A673 (cell line): ENCODE results near the gene RBM3. TPM values are rescaled to one million over a fixed set of nuclear protein-coding genes. Genes with fewer than 3 reads are reported as not detected.

Experiments
- BruUV-seq: library from RNA; stranded (reverse); fragments of 400-500 nt; replicated peaks from 2 replicates; lab custom pipeline; 2021; lab: Mats Ljungman, UMichigan
- CTCF ChIA-PET: fragments of 300-600 bp; sonication (Branson Sonifier 250); formaldehyde crosslinking; loops from one replicate; lab custom pipeline; 2022; ENCODE audit warnings: antibody characterized with exemption; lab: Charles Lee
- POLR2A ChIA-PET: fragments of 300-600 bp; sonication (Branson Sonifier 250); formaldehyde crosslinking; loops from one replicate; lab custom pipeline; 2022; ENCODE audit warnings: antibody characterized with exemption; ENCODE audit not compliant: low non-redundant PET; lab: Charles Lee
- DNase-seq: peaks from one replicate; pipeline ENCODE4 v3.0.0-alpha.2; 2015; ENCODE audit warnings: low spot score
- H3K27ac ChIP-seq: fragments of 200-600 bp; sonication (generic); 2 replicates; pipeline ENCODE4 v1.5.1; 2016; ENCODE audit warnings: mixed run types, low read depth, mild to moderate bottlenecking, mixed read lengths, antibody characterized with exemption, low read length; ENCODE audit not compliant: poor library complexity, severe bottlenecking
- H3K27me3 ChIP-seq: fragments of 200-600 bp; sonication (generic); replicated peaks from 2 replicates; pipeline ENCODE4 v1.6.1; 2017; ENCODE audit warnings: mixed run types, low read depth, mild to moderate bottlenecking, mixed read lengths, antibody characterized with exemption, low read length; ENCODE audit not compliant: insufficient read depth, poor library complexity
- H3K36me3 ChIP-seq: fragments of 200-600 bp; sonication (generic); 2 replicates; pipeline ENCODE4 v1.6.1; 2016; ENCODE audit warnings: mixed run types, mild to moderate bottlenecking, mixed read lengths, antibody characterized with exemption, low read length; ENCODE audit not compliant: insufficient read depth, poor library complexity, severe bottlenecking
- H3K4me1 ChIP-seq: fragments of 200-600 bp; sonication (generic); 2 replicates; pipeline ENCODE4 v1.6.1; 2017; ENCODE audit warnings: mixed run types, mild to moderate bottlenecking, mixed read lengths, antibody characterized with exemption, low read length; ENCODE audit not compliant: insufficient read depth, poor library complexity, severe bottlenecking
- H3K4me3 ChIP-seq: fragments of 200-600 bp; sonication (generic); 2 replicates; pipeline ENCODE4 v1.5.1; 2016; ENCODE audit warnings: low read depth, mixed run types, mild to moderate bottlenecking, mixed read lengths, low read length; ENCODE audit not compliant: poor library complexity, severe bottlenecking
- H3K9me3 ChIP-seq: fragments of 200-600 bp; sonication (generic); 2 replicates; pipeline ENCODE4 v1.6.1; 2016; ENCODE audit warnings: mixed run types, low read depth, mild to moderate bottlenecking, mixed read lengths, antibody characterized with exemption, low read length; ENCODE audit not compliant: poor library complexity, severe bottlenecking
- EZH2 ChIP-seq: fragments of 200-600 bp; sonication (generic); IDR thresholded peaks from 2 replicates; pipeline ENCODE4 v1.6.1; 2017; ENCODE audit warnings: borderline replicate concordance, low read depth, mild to moderate bottlenecking, mixed read lengths, antibody characterized with exemption, low read length; ENCODE audit not compliant: poor library complexity, severe bottlenecking
- intact Hi-C: fragments of 100-400 bp; cut with micrococcal nuclease; formaldehyde crosslinking; loops from one replicate; pipeline ENCODE4 v1.10.0; 2022; ENCODE audit not compliant: unreplicated experiment
- total RNA-seq: library from RNA; stranded (reverse); gene quantifications from 2 replicates; pipeline ENCODE4 v1.2.3, GENCODE V29; 2021
- TF ChIP-seq, protein P1 (sequence below): fragments of 300-800, 200-600 bp; sonication (generic); conservative IDR thresholded peaks from 2 replicates; pipeline ENCODE4 v1.5.1; 2017; ENCODE audit warnings: low read depth, mild to moderate bottlenecking, antibody characterized with exemption, low read length, moderate library complexity, mixed read lengths

RBM3 gene
- total RNA-seq, 1 experiment from 2014 or later: 259 TPM

GRCh38 chrX:48589482-48590162 is 15.3 kb downstream of the RBM3 start:
- BruUV-seq: no TSS peak
- Histone ChIP-seq H3K27me3 (no peaks in the 10 kb centered on the region), H3K27ac (no peak overlapping the region), H3K4me3 (no peak overlapping the region), H3K36me3 (no peaks in the 10 kb centered on the region), H3K9me3 (no peaks in the 10 kb centered on the region), H3K4me1 (no peaks in the 10 kb centered on the region)
- CTCF ChIA-PET: interaction anchor here (0.6 to 1.1 kb wide), 2 partner anchors 15 to 393 kb away, joined by 3 read pairs; no protein-coding TSS in a partner anchor
- TF ChIP-seq, protein P1, sequence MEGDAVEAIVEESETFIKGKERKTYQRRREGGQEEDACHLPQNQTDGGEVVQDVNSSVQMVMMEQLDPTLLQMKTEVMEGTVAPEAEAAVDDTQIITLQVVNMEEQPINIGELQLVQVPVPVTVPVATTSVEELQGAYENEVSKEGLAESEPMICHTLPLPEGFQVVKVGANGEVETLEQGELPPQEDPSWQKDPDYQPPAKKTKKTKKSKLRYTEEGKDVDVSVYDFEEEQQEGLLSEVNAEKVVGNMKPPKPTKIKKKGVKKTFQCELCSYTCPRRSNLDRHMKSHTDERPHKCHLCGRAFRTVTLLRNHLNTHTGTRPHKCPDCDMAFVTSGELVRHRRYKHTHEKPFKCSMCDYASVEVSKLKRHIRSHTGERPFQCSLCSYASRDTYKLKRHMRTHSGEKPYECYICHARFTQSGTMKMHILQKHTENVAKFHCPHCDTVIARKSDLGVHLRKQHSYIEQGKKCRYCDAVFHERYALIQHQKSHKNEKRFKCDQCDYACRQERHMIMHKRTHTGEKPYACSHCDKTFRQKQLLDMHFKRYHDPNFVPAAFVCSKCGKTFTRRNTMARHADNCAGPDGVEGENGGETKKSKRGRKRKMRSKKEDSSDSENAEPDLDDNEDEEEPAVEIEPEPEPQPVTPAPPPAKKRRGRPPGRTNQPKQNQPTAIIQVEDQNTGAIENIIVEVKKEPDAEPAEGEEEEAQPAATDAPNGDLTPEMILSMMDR: no peak
- TF ChIP-seq EZH2: no peak
- POLR2A ChIA-PET: no interaction called here
- no peak for DNase-seq
- intact Hi-C loops: no loop called here

DNA sequence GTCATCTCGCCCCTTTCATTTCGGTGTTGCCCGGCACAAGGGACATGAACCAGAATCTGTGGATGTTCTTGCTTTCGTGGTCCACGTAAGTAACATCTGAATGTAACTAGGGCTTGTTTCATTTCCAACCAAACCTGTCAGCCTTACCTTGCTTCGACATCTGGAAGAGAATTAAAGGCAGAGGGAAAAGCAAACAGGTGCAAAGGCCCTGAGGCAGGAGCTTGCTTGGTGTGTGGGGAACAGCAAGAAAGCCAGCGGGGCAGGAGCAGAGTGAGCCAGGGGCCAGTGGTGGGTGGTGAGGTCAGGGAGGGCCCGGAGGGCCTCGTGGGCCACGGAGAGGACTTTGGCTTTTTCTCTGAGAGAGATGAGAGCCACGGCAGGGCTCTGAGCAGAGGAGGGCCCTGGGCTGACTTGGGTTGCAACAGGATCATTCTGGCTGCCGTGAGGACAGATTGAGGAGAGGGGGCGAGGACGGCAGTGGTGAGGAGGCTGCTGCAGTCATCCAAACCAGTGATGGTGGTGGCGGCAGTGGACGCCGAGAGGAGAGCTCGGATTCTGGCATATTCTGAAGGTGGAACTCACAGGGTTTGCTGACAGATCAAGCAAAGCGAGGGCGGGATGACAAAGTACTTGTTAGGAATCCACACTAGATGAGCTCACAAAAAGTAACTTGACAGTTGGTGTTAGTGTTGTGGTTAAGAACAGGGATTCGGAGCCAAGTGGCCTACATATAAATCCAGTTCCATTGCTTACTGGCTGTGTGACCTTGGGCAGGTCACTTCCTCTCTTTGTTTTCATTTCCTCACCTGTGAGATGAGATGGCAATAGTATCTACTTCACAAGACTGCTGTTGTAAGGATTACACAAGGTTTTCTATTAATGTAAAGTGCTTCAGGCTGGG is 16.2 kb downstream of the RBM3 start:
- Histone ChIP-seq H3K36me3 (no peaks in the 10 kb centered on the region), H3K9me3 (no peaks in the 10 kb centered on the region), H3K4me1 (no peaks in the 10 kb centered on the region), H3K4me3 (no peak overlapping the region), H3K27me3 (no peaks in the 10 kb centered on the region), H3K27ac (no peak overlapping the region)
- DNase-seq: no peak
- ChIA-PET CTCF (interaction anchor here (1.1 kb wide), 1 partner anchor 16 kb away, joined by 3 read pairs; no protein-coding TSS in a partner anchor), POLR2A (no interaction called here)
- BruUV-seq: no TSS peak
- intact Hi-C loops: no loop called here
- TF ChIP-seq EZH2: no peak
- TF ChIP-seq, protein P1: no peak

DNA sequence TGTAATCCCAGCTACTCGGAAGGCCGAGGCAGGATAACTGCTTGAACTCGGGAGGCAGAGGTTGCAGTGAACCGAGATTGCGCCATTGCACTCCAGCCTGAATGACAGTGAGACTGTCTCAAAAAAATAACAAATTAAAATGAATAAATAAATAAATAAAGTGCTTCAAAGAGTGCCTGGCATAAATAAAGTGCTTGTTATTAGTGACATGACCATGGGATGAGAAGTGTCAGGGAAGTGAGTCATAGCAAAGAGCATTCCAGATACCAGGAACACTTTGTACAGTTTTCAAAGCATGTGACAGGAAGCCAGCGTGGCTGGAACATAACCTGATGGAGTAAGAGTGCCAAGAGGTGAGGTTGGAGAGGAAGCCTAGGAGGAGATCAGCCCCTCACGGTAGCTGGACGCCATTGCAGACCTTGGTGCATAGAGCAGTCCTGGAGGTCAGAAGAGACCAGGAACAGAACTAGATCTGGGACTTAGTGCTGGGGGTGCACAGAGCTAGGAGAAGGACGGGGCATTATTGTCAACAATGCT is 17.0 kb downstream of the RBM3 start:
- Histone ChIP-seq H3K27ac (no peak overlapping the region), H3K4me1 (no peaks in the 10 kb centered on the region), H3K36me3 (no peaks in the 10 kb centered on the region), H3K9me3 (no peaks in the 10 kb centered on the region), H3K4me3 (no peak overlapping the region), H3K27me3 (no peaks in the 10 kb centered on the region)
- no TSS peak for BruUV-seq
- TF ChIP-seq, protein P1: no peak
- TF ChIP-seq EZH2: no peak
- intact Hi-C loops: no loop called here
- CTCF ChIA-PET: no interaction called here
- POLR2A ChIA-PET: no interaction called here
- no peak for DNase-seq
